CD4-positive, alpha-beta T cell treated with Interleukin-4 for 4 hours (primary cell): ENCODE results near the gene FSIP1.

Source experiments
- DNase-seq: peaks from one replicate; pipeline ENCODE4 v3.0.0-alpha.2; 2020

FSIP1 gene

DNA sequence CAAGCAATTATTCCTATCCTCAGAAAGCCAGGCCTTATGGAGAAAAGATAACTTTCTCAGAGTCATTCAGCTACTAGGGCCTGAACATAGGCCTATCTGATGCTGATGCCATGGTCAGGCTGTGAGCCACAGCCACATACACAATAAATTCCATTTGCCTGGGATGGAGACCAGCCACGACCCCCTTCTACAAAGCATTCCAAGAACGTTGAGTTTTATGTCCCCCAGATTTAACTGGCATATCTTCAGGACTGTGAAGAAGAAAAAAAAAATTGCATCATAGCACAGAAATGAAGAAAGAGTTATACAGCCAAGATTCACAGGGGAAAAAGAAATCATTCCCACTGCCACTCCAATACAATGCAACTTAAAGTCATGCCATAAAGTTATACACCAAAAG is 101.8 kb downstream of the FSIP1 start:
- no peak for DNase-seq

DNA sequence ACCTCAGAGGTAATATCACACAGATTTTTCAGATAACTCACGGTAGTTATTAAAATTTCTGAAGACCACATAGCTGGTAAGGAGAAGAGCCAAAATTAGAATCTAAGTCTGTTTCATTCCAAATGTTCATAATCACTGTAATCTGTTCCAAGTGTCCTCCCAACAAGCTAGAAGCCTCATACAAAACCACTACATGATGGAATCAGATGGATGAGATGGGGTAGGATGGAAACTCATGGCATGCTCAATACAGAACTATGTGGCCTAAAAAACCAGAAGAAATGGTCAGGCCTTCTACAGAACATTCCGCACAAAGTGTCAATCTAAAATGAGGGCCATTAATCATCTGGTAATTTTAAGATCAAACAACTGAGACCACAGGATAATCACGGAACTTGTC is 110.0 kb downstream of the FSIP1 start:
- no peak for DNase-seq

DNA sequence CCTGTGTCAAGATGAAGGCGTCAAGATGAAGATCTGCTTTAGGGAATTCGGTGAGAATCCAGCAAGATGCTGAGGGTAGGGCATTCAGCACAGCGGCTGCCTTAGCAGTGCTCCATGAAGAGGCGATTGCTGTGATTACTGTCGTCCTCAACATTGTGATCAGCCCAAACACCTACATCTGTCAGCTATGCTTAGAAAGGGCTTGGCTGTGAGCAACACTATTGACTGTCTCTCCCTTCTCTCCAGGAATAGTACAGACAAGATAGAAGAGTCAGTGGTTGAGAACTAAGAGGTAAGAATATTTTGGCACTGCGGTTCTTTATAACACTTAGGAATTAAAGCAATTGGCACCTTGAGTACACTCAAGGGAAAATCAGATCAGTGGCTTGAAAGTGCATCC is 110.5 kb downstream of the FSIP1 start:
- DNase-seq = no peak

DNA sequence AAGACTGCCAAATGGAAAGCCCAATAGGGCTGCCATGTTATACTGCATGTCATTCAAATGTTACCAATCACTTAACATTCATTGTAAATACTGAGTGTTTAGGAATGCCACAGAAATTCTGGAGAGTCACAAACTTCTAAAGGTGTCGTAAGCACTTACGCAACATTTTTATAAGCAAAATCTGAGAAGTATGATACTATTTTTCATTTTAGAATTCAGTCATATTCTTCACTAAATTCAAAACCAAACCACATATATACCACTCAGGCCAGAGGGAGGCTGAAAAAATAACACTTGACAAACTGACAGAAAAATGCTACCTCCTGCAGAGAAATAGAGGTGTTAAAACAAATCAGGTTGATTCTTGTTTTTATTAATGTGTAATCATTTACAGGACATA is 112.0 kb downstream of the FSIP1 start:
- DNase-seq = no peak

DNA sequence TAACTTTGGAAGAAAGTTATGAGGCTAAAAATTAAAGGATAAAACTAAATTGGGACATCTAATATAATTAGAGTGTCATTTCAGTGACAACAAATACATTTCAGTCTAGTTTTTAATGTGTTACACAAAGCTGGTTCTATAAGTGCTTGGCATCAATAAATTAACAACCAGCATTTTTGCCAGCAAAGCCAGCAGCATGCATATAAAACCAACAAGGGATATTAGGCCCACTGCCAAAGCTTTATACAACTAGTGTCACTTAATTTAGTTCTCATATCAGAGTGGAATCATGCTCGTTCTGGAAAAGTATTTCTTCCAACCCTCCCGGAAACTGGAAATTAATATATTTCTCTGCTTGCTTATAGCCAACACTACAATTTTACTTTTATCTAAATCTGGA is 113.0 kb downstream of the FSIP1 start:
- no peak for DNase-seq

DNA sequence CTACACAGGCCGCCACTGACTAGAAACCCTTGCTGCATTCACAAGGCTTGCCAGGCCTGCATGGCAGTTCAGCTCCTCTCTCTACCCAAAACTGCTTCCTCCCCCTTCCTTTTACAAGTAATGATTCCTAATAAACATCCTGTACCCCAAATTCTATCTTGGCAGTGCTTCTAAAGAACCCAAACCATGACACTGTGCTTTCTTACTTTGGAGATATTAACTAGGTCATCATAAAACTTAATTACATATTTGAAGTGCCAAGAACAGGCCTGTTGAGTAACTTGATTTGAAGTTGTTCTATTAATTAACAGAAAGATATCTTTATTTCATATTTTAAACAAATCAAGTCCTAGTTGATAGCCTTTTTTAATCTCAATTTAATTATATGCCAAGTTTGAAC is 113.4 kb downstream of the FSIP1 start:
- DNase-seq = no peak

DNA sequence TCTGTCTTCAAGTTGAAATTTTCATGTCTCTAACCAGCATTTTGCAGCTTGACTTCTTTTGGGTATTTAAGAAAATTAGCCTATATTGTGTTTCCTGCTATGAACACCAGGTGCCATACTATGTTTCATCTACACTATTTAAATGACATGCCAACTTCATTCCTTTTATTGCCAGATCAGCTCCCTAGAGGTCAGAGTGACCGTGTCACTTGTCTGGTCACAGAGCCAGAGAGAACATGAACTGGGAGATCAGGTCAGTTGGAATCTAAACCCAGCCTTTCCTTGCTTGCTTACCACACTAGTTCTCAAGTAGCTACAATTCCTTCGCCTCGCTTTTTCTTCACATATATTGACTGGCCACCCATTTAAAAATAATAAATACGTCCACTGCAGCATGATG is 114.2 kb downstream of the FSIP1 start:
- no peak for DNase-seq

DNA sequence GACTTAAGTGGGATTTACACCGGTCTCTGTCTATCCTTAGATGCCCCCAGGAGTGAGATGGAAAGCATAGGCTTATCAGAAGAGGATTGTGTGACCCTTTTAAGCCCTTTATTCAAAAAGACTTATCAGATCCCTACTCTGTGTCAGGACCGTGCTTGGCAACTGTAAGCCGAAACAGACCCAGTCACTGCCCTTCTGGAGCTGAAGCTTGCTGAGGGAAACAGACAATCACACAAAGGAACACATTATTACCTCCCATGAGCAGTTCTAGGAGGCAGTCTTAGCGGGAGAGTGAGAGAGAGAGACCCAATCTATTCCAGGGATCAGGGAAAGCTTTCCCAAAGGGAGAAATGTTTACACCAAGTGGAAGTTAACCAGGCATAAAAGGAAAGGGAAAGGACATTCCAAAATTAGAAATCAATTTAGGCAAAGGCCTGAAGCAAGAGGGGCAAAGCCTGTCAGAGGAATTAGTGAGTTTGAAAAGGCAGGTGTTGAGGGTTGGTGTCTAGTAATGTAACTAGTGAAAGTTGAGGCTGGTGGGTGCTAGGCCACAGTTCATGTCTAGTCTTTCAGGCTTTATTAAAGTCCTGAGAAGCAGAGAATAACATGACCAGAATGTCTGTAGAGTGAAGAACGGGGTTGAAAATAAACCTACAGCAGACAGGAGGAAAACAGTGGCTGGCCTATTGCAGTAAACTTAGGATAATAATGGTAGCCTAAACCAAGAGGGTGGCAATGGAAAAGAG is 115.1 kb downstream of the FSIP1 start:
- DNase-seq = no peak

DNA sequence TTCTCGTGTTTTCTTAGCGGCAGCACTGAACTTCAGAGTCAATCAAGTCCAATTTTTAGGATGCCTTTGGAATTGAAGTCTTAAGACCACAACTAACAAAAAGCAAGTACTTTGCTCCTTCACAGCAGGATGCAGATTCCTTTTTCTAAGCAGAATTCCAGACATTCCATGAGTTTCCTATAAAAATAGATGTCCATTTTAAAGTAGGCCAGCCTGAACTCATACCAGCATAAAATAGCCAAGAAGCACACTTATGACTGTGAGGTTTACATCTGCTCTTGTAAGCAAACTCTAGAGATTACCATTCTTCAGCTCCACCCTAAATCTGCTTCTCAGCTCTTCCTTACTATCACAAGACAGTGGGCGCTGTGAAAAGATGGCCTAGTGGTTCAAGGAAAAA is 116.0 kb downstream of the FSIP1 start:
- no peak for DNase-seq

DNA sequence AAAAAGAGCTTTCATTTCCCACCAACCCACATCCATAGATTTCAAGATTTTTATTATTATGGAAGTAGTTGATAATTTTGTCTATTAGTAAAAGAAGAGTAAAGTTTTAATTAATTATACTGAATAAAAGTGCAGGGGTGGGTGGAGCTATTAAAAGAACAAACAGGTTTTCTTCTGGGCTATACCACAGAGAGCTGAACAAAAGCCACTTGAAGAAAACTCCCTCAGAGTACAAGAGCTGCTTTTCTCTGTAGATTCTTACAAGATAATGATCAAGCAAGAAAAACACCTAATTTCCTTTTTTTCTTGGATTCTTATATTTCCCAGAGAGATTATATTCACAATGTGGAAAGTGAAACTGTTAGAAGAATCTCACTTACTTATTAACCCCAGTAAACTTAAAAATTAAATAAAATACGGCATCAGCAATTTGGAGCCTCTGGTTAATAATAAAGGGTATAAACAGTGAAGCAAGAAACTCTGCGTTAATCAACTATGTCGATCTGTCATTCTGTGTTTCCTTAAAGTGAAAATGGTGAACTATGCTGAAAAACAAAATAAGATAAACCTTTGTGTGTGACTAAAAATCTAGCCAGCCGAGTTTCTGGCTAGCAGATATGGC is 116.9 kb downstream of the FSIP1 start:
- no peak for DNase-seq

DNA sequence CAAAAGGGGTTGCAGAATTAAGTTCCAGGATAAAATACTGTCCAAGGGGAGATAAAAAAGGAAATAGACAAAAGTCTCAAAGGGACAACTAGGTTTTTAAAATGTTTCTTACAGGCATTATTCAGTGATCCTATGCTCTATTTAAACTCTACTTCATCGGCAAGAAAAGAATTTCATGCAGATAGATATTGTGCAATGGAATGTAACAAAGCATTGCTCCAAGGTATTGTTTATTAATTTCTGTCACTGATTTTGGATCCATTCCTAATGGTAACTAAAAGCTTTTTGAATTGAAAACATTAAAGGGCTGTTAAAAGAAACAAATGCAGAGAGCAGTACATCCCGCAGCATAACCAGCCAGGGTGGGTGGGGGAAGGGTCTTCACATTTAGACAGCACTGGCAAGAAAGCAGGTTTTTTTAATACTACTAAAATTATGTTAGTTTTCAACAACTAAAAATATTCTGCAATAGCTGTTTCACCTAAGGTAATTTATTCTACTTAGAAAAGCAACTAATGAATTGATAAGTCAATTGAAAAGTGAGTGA is 118.9 kb downstream of the FSIP1 start:
- no peak for DNase-seq

DNA sequence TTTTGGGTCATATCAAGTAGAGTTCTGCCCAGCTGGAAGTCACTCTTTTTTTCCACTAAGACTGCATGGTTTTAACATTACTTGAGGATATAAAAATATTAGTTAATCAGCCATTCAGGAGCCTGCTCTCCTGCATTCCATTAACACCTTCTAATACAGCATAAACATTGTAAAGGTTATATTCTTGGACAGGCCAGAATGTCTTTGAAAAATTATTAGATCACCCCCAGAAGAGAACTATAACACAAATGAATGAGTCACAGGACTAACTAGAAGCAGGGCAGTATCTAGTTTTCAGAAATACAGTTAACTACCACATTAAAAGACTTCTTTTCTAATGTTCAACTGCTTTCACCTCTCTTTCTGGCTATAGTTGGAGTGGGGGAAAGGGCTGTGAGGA is 120.9 kb downstream of the FSIP1 start:
- no peak for DNase-seq

DNA sequence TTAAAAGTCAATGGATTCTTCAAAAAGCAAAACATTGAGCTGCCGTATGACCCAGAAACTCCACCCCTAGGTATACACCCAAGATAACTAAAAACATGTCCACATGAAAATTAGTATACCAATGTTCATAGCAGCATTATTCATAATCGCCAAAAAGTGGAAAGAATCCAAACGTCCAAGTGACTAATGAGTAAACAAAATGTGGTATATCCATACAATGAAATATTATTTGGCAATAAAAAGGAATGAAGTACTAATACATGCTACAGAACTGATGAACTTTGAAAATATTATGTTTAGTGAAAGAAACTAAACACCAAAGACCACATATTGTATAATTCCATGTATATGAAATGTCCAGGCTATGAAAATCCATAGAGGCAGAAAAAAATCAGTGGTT is 123.9 kb downstream of the FSIP1 start:
- DNase-seq = no peak

DNA sequence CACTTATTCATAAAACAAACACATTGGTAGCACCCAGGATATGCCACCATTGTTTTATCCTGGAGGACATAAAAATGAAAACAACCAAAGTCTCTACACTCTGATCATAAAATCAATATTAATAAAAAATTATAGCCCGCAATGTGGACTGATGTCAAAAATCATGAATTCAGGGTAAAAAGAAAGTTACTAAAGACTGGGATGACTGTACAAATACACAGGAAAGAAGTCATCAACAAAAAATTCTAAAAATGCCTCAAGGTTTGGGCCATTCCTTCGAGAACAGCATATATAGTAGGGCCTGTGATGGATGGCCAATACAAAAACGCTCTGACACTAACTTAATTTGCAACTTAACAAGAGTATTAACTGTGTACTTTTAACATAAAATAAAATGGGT is 125.0 kb downstream of the FSIP1 start:
- DNase-seq = no peak

DNA sequence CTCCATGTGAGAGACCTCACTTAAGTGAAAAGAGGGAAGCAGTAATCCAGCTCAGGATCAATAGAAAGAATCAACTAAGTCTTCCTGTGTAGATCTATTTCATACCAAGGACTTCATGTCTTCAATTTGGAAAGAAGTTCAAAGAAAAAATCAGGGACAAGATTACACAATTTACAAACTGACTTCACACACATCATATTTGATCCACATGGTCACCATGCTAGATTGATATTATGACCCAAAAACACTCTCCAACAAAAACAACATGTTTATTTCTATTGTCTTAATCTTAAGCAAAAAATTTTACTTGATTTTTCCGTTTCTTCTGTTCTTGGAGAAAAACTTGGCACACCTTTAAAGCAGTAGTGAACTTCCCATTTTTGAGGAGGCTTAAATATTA is 125.5 kb downstream of the FSIP1 start:
- no peak for DNase-seq

DNA sequence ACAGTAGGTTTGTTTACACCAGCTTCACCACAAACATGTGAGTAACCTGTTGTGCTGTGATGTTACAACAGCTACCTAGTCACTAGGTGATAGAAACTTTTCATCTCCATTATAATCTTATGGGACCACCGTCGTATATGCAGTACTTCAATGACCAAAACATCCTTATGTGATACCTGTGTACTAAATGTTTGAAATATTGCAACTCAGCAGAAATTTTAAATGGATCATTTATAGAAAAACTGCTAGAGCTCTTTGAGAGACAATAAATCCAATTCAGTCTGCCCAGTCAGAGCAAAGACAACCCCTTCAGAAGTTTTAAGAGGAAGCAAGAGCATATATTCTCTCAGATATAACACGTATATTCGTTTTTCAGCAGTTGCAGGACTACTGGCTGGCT is 128.3 kb downstream of the FSIP1 start:
- no peak for DNase-seq

DNA sequence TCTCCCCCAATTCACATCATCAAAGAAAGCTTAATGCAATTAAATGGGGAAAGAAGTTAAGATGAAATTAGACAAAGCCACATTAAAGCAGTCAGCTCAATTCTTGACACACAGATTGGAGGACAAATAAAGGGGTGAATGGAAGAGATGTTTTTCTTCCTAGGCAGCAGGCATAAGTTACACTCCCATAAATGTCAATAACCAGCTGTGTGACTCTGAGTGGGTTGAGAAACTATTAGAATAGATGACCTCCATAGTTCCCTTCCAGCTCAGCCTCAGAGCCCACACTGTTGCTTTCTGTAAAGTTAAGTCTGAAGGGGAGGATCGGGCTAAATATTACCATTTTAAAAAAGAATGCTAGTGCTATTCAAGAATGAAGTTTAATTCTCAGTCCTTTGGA is 130.8 kb downstream of the FSIP1 start:
- DNase-seq = no peak

DNA sequence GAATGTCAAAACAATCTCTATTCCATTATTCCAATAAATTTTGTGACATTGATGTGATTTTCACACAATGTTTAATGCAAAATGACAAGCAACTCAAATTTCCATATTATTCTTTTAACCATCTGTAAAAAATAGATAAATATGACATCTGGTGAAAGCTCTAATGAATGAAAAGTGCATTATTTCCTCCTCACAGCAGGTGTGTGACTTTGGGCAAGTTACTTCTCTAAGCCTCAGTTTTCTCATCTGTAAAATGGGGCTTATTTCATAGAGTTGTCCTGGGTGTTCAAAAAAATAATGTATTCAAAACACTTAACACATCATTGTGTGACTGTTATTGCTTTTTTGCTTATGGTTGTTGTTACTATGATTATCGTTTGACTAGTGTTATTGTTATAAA is 131.3 kb downstream of the FSIP1 start:
- no peak for DNase-seq

DNA sequence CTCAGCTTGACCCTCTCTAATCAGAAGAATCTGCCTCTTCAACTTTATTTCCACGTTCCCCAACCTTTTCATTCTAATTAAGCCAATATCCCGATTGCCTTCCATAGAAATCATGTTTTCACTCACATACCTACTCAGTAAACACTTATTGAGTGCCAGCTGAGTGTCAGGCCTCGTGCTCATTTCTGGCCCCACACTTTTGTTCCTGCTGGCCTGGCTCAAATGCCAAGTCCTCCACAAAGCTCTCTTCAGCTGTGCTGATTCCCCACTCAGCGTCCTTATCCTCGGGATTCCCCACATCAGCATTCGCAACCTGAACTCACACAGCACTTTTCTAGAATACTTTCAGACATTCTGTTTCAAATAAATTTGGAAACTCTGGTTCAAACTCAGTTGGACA is 132.9 kb downstream of the FSIP1 start:
- DNase-seq = no peak

DNA sequence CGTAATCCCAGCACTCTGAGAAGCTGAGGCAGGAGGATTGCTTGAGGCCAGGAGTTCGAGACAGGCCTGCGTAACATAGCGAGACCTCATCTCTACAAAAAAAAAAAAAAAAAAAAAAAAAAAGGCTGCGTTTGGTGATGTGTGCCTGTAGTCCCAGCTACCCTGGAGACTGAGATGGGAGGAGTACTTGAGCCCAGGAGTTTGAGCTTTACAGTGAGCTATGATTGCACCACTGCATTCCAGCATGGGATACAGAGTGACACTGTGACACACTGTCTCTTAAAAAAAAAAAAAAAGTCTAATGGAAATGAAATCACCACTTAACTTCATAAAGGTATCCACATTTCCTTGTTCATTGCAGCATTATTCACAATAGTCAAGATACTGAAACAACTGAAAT is 136.2 kb downstream of the FSIP1 start:
- no peak for DNase-seq

DNA sequence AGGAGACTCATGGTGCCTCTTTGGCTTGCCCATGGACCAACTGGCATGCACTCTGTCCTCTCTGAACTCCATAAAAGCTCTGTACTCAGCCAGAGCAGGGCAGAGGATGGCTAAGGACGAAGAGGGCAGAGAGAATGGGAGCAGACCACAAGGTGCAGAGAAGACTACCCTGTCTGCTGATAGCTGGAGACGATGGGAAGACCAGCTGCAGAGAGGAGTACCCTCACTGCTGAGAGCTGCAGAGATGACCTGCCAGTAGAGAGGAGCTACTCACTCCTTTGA is 136.7 kb downstream of the FSIP1 start:
- DNase-seq = no peak

DNA sequence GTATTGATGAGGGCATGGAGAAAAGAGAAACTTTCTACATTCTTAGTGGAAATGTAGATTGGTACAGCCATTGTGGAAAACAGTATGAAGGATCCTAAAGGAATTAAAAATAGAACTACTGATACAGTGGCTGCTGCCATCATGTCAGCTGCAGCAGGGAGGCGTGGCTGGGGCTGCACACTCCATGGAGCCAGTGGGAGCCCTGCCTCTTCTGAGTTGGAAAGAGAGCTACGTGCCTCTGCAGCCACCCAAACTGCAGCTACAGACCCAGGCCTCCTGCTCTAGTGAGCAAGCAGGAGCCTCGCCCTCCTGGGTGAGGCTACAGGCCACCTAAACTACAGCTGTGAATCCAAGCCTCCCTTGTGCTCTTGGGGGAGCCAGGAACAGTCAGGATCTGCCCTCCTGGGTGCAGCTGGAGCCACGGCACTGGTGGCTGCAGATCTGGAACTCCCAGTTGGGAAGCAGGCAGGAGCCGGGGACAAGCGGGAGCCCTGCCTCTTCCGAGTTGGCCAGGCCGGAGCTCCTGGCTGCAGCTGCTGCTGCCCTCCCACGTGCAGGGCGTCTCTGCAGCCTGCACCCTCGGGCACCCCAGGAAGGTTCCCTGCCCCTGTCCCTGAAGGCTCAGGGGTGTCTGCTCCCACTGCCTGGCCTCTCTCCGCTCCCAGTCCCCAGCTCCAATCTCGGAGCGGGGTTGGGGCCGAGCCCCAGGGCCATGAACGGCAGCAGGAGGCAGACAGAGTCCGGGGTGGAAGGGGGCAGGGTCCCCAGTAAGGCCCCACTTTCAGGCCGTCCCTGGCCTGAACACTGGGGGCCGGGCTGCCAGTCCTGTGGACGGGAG is 137.3 kb downstream of the FSIP1 start:
- no peak for DNase-seq

DNA sequence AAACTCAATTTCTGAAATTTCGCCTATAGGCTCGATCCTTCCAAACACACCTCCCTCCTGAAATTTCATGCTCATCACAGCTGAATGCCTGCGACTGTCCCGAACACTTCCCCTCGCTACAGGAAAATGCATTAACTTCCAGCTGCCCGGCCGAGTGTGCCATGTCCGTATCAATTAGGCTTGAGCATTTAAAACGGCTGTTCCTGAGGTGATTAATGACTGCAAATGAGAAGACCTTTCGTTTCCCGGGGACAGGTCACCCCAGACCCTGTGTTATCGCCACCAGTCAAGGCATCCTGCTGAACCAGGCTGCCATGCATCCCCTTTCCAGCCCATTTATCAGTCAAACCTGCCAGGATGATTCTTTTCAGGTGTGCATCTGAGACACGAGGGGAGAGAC is 138.5 kb downstream of the FSIP1 start:
- DNase-seq = no peak

DNA sequence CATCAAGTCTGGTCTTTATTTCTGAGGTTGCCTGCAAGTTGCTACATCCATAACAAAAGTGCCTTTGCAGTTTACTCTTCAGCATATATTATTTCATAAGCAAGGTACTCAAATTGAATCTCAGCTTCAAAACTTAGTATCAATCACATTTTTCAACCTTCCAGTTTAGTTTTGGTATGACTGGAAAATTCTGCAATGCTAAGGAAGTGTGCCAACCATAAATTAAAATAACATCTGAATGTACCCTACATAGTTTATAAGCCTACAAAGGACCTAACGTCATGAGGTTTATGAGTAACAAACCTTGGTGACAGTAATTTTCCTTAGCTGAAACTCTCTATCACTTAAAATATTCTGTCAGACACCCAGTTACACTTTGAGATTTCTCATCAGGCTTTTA is 138.9 kb downstream of the FSIP1 start:
- no peak for DNase-seq
